ENCODE data around the gene CSPG4.

GRCh38 chr15:75648156-75649000 lies 64.3 kb downstream of the CSPG4 start:
- TF ChIP-seq CTCF (conservative IDR thresholded peaks at IDR 0.05) = 0 out of 2 replicates have a peak, but pooled peaks have one; percentile 11
- TF ChIP-seq EZH2 (IDR thresholded peaks at IDR 0.05; ENCODE audit: low read depth) = no peak
